OCI-LY7 (cell line): ENCODE measurements around the gene GRIN3A. TPM values are rescaled to one million over a fixed set of nuclear protein-coding genes. Genes with fewer than 3 reads are reported as not detected.

Source experiments
- BruUV-seq: library from RNA; stranded (reverse); fragments of 400-500 nt; replicated peaks from 2 replicates; lab custom pipeline; 2021; lab: Mats Ljungman, UMichigan
- CTCF ChIA-PET: fragments of 300-600 bp; sonication (Branson Sonifier 250); formaldehyde crosslinking; loops from one replicate; lab custom pipeline; 2022; ENCODE audit warnings: antibody characterized with exemption; ENCODE audit not compliant: unreplicated experiment; lab: Charles Lee
- POLR2A ChIA-PET: fragments of 300-600 bp; sonication (Branson Sonifier 250); formaldehyde crosslinking; loops from one replicate; lab custom pipeline; 2022; ENCODE audit warnings: antibody characterized with exemption; lab: Charles Lee
- DNase-seq: peaks from one replicate; pipeline ENCODE4 v3.0.0-alpha.2; 2015; ENCODE audit warnings: low spot score
- H2AFZ ChIP-seq: fragments of 200-600 bp; sonication (generic), shearing (Covaris generic); 2 replicates; pipeline ENCODE4 v1.6.1; 2014; ENCODE audit warnings: mild to moderate bottlenecking, antibody characterized with exemption, low read length, moderate library complexity
- H3K27ac ChIP-seq: fragments of 200-600 bp; sonication (generic); 2 replicates; pipeline ENCODE4 v1.5.1; 2014; ENCODE audit warnings: mixed run types, low read depth, mild to moderate bottlenecking, moderate library complexity, low read length, inconsistent platforms; ENCODE audit not compliant: poor library complexity, severe bottlenecking
- H3K36me3 ChIP-seq: fragments of 200-600 bp; sonication (generic); 2 replicates; pipeline ENCODE4 v1.6.1; 2014; ENCODE audit warnings: mild to moderate bottlenecking, antibody characterized with exemption, low read length, moderate library complexity, mixed read lengths; ENCODE audit not compliant: insufficient read depth
- H3K4me1 ChIP-seq: fragments of 200-600 bp; sonication (generic); 2 replicates; pipeline ENCODE4 v1.5.1; 2014; ENCODE audit warnings: mild to moderate bottlenecking, low read length; ENCODE audit not compliant: insufficient read depth, poor library complexity, severe bottlenecking
- H3K4me2 ChIP-seq: fragments of 200-600 bp; sonication (generic); 2 replicates; pipeline ENCODE4 v1.6.1; 2014; ENCODE audit warnings: mild to moderate bottlenecking, low read length
- H3K4me3 ChIP-seq: fragments of 200-600 bp; sonication (generic); 2 replicates; pipeline ENCODE4 v1.5.1; 2014; ENCODE audit warnings: mild to moderate bottlenecking, low read depth, low read length; ENCODE audit not compliant: poor library complexity, severe bottlenecking
- H3K79me2 ChIP-seq: fragments of 200-600 bp; sonication (generic); 2 replicates; pipeline ENCODE4 v1.6.1; 2016; ENCODE audit warnings: low read depth, mild to moderate bottlenecking, low read length, moderate library complexity, mixed read lengths; ENCODE audit not compliant: insufficient read depth
- H3K9me2 ChIP-seq: fragments of 200-600 bp; sonication (generic); 2 replicates; pipeline ENCODE4 v1.6.1; 2016; ENCODE audit warnings: mild to moderate bottlenecking, low read length, mixed read lengths; ENCODE audit not compliant: insufficient read depth
- H3K9me3 ChIP-seq: fragments of 200-600 bp; sonication (generic); 2 replicates; pipeline ENCODE4 v1.6.1; 2014; ENCODE audit warnings: mild to moderate bottlenecking, mixed run types, low read length, mixed read lengths
- H4K20me1 ChIP-seq: fragments of 200-600 bp; sonication (generic); 2 replicates; pipeline ENCODE4 v1.6.1; 2014; ENCODE audit warnings: mild to moderate bottlenecking, antibody characterized with exemption, low read length, moderate library complexity, mixed read lengths; ENCODE audit not compliant: insufficient read depth
- EZH2phosphoT487 ChIP-seq: fragments of 200-600 bp; sonication (generic); IDR thresholded peaks from 2 replicates; pipeline ENCODE4 v1.6.1; 2018; ENCODE audit warnings: low read depth, borderline replicate concordance, mild to moderate bottlenecking, mixed run types, antibody characterized with exemption, low read length, moderate library complexity, mixed read lengths
- intact Hi-C: fragments of 100-400 bp; cut with micrococcal nuclease; formaldehyde crosslinking; loops from one replicate; pipeline ENCODE4 v1.10.0; 2022; ENCODE audit not compliant: unreplicated experiment
- total RNA-seq, 2 experiments: library from RNA; depleted of rRNA in 1 of 2; stranded (reverse); fragments of >200 nt in 1 of 2; shearing (Covaris generic) in 1 of 2; gene quantifications; 2 replicates each; pipeline ENCODE4 v1.2.3, GENCODE V29; 2014 to 2022
- TF ChIP-seq, protein P1 (sequence below): fragments of 200-600 bp; sonication (generic); conservative IDR thresholded peaks from 2 replicates; pipeline ENCODE4 v1.5.1; 2014; ENCODE audit warnings: mild to moderate bottlenecking, antibody characterized with exemption, low read length, moderate library complexity, mixed read lengths

GRIN3A gene
- total RNA-seq, 2 experiments from 2014 or later, result not detected

DNA sequence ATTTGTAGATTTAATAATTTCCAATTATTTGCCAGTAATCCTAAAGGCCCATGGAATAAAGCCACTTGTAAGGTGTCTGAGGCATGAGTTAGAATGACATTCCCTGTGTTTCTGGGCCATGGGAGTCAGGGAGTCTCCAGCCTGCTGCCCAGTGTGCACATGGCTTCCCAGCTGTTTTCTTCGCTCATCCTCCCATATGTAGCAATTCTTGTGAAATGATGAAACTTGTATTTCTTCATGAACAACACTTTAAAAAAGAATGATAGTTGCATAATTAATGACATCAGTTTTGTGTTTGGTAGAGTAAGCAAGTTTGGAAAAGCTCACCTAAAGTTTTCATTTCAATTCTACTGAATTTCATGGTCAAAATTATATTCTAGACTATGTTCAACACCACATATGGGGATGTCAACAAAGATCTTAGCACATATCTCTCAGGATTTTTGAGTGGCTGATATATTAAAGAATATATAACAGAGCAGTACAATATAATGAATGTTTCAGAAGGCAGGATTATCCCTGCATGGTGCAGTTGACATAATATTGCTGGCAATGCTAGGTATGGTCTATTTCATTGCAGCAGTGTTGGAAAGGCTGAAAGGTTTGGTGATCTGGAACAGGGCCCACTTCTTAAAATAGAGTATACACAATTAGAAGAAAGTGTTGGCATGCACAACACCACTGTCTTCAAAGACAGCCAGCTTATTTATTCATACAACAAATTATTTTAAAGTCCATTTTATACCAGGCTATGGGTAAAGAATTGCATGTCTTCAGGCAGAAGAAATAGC lies 44.7 kb downstream of the GRIN3A start:
- no peaks in the 10 kb centered on the region for H3K79me2 ChIP-seq
- H3K4me2 ChIP-seq, result no peak overlapping the region
- H4K20me1 ChIP-seq, result no peaks in the 10 kb centered on the region
- no peak overlapping the region for H3K27ac ChIP-seq
- no peak for DNase-seq
- no peaks in the 10 kb centered on the region for H3K4me1 ChIP-seq
- ChIA-PET POLR2A (interaction anchor here (0.7 kb wide), 1 partner anchor 20 kb away, joined by 3 read pairs; no protein-coding TSS in a partner anchor), CTCF (no interaction called here)
- no peaks in the 10 kb centered on the region for H3K36me3 ChIP-seq
- intact Hi-C loops, result no loop called here
- no peaks in the 10 kb centered on the region for H3K9me3 ChIP-seq
- no peak overlapping the region for H2AFZ ChIP-seq
- H3K4me3 ChIP-seq, result no peak overlapping the region
- no peak for TF ChIP-seq EZH2phosphoT487
- no TSS peak for BruUV-seq
- H3K9me2 ChIP-seq, result no peaks in the 10 kb centered on the region

DNA sequence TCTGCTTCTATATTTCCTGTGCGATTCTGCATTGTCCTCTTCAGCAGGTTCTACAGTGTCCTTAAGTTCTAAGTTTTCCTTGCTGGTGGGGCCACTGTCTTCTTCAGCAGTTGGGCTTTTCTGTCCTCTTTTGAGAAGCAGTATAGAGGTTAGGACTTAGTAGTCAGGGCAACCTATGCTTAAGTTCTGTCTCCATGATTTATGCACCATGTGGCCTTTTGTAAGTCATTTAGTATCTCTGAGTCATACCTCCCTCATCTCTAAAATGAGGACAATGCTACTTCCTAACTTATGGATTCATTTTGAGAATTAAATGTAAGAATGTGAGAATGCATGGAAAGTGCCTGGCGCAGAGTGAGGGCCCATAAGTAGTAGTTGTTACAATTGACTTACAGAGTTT lies 46.8 kb downstream of the GRIN3A start:
- Histone ChIP-seq H3K4me2 (no peak overlapping the region), H3K9me3 (no peaks in the 10 kb centered on the region), H3K27ac (no peak overlapping the region), H3K9me2 (no peaks in the 10 kb centered on the region), H3K36me3 (no peaks in the 10 kb centered on the region), H3K79me2 (no peaks in the 10 kb centered on the region), H3K4me3 (no peak overlapping the region), H4K20me1 (no peaks in the 10 kb centered on the region), H3K4me1 (no peaks in the 10 kb centered on the region), H2AFZ (no peak overlapping the region)
- ChIA-PET POLR2A (no interaction called here), CTCF (no interaction called here)
- intact Hi-C loops, result no loop called here
- BruUV-seq, result no TSS peak
- DNase-seq, result no peak
- TF ChIP-seq EZH2phosphoT487, result no peak
- TF ChIP-seq, protein P1, sequence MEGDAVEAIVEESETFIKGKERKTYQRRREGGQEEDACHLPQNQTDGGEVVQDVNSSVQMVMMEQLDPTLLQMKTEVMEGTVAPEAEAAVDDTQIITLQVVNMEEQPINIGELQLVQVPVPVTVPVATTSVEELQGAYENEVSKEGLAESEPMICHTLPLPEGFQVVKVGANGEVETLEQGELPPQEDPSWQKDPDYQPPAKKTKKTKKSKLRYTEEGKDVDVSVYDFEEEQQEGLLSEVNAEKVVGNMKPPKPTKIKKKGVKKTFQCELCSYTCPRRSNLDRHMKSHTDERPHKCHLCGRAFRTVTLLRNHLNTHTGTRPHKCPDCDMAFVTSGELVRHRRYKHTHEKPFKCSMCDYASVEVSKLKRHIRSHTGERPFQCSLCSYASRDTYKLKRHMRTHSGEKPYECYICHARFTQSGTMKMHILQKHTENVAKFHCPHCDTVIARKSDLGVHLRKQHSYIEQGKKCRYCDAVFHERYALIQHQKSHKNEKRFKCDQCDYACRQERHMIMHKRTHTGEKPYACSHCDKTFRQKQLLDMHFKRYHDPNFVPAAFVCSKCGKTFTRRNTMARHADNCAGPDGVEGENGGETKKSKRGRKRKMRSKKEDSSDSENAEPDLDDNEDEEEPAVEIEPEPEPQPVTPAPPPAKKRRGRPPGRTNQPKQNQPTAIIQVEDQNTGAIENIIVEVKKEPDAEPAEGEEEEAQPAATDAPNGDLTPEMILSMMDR, result no peak

DNA sequence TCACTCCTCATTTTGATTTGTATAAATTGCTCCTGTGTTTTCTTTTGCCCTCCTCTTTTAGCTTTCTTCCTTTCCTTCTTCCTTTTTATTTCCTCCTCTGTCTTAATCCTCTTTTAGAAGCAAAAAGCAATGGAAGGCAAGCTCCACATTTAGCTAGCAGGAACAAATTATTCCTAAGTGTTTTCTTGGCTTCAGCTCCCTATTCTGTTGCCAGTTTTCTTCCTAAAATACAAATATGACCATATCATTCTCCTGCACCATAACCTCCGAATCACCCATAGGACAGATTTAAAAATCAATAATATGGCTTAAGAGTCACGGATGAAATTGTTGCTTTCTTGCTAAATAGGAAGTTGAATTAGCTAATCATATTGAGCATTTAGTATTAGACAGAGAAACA lies 49.4 kb downstream of the GRIN3A start:
- Histone ChIP-seq H3K79me2 (no peaks in the 10 kb centered on the region), H3K4me1 (no peaks in the 10 kb centered on the region), H3K4me2 (no peak overlapping the region), H4K20me1 (no peaks in the 10 kb centered on the region), H3K9me2 (no peaks in the 10 kb centered on the region), H3K4me3 (no peak overlapping the region), H3K36me3 (no peaks in the 10 kb centered on the region), H3K9me3 (no peaks in the 10 kb centered on the region), H2AFZ (no peak overlapping the region), H3K27ac (no peak overlapping the region)
- POLR2A ChIA-PET, result interaction anchor here (0.5 kb wide), 1 partner anchor 36 kb away, joined by 3 read pairs; no protein-coding TSS in a partner anchor
- DNase-seq, result no peak
- CTCF ChIA-PET, result no interaction called here
- intact Hi-C loops, result no loop called here
- TF ChIP-seq EZH2phosphoT487, result no peak
- TF ChIP-seq, protein P1, result no peak
- no TSS peak for BruUV-seq
